Stimulated activated naive CD8-positive, alpha-beta T cell treated with anti-CD3 and anti-CD28 coated beads, Interleukin-15, Interleukin-2, amounts not matched to agents 100 ng/mL and 50 ng/mL, for 24 hours (primary cell): ENCODE measurements around the gene MOV10.

Experiments
- H3K27ac Mint-ChIP-seq: one replicate; pipeline ENCODE4 v1.8.0; 2021; ENCODE audit warnings: mild to moderate bottlenecking, mixed read lengths
- H3K27me3 Mint-ChIP-seq: one replicate; pipeline ENCODE4 v1.8.0; 2021; ENCODE audit warnings: mixed read lengths
- H3K36me3 Mint-ChIP-seq: one replicate; pipeline ENCODE4 v1.8.0; 2021; ENCODE audit warnings: low read depth, mixed read lengths
- H3K4me1 Mint-ChIP-seq: one replicate; pipeline ENCODE4 v1.8.0; 2021; ENCODE audit warnings: low read depth, mixed read lengths
- H3K4me3 Mint-ChIP-seq: one replicate; pipeline ENCODE4 v1.8.0; 2021; ENCODE audit warnings: mild to moderate bottlenecking, mixed read lengths
- H3K9me3 Mint-ChIP-seq: one replicate; pipeline ENCODE4 v1.8.0; 2021; ENCODE audit warnings: mixed read lengths

Gene MOV10

DNA sequence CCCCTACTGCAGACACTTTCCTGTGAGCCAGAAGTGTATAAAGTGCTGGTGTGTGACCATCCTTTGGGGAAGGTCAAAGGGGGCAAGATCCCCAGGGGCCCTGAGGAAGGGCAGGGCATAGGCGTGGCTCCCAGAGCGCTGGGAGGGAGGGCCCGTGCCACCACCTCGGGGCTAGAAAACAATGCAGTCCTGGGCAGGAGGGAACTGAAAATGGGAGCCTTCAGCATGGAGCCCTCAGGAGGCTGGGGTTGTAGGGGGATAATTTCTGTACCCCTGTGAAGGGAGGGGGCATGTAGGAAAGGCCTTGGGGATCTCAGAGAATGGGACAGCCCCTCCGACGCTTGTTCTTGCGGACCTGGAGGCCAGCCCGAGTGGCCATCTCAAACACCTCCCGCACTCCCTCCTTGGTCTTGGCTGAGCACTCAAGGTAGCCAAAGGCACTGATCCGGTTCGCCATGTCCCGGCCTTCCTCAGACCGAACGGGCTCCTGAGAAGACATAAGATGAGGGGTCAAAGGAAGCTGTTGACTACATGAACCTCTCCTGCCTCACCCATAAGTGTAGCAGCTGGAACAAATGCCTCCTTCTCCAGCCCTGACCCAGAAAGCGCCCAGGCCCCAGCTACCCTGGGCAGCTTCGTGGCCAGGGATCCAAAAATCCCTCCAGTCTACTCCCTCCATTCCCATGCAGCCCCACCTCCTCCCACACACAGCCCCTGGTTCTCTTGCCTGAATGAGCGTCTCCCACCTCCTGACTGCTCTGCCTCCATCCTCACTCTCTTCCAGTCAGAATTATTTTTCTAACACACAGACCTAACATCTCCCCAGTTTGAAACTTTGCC is 27.0 kb downstream of the MOV10 start:
- Mint-ChIP-seq H3K27me3 (no peaks in the 10 kb centered on the region), H3K4me1 (peaks cover 70% of the 10 kb centered on the region), H3K9me3 (no peaks in the 10 kb centered on the region), H3K4me3 (peak overlapping the region; percentile 66), H3K27ac (peak overlapping the region; percentile 90), H3K36me3 (peaks cover 26% of the 10 kb centered on the region)

DNA sequence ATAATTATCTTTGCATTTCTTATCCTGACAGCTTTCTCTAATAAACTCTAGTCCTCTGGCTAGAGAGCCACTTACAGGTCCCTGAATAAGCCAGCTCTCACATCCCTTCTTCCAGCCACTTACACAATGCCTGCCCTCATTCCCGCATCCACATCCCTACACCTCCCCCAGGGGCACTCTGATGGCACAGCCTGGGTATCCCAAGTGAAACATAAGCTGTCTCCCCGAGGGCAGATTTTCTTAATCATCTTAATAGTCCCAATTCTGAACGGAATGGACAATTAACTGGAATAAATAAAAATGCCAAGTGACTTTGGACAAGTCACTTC is 27.6 kb downstream of the MOV10 start:
- Mint-ChIP-seq H3K27me3 (no peaks in the 10 kb centered on the region), H3K36me3 (peaks cover 26% of the 10 kb centered on the region), H3K4me3 (no peak overlapping the region), H3K9me3 (no peaks in the 10 kb centered on the region), H3K27ac (peak overlapping the region; percentile 90), H3K4me1 (peaks cover 71% of the 10 kb centered on the region)

GRCh38 chr1:112702420-112703261 is 28.2 kb downstream of the MOV10 start:
- no peak overlapping the region for H3K4me3 Mint-ChIP-seq
- peaks cover 2% of the 10 kb centered on the region for H3K27me3 Mint-ChIP-seq
- peaks cover 26% of the 10 kb centered on the region for H3K36me3 Mint-ChIP-seq
- H3K9me3 Mint-ChIP-seq = no peaks in the 10 kb centered on the region
- H3K4me1 Mint-ChIP-seq = peaks cover 73% of the 10 kb centered on the region
- peak overlapping the region; percentile 90 for H3K27ac Mint-ChIP-seq

- Mint-ChIP-seq H3K27me3 (peaks cover 12% of the 10 kb centered on the region), H3K4me3 (no peak overlapping the region), H3K4me1 (peaks cover 78% of the 10 kb centered on the region), H3K9me3 (no peaks in the 10 kb centered on the region), H3K27ac (no peak overlapping the region), H3K36me3 (peaks cover 26% of the 10 kb centered on the region)
These were observed 29.2 kb downstream of the MOV10 start for GRCh38 chr1:112703706-112704105.

DNA sequence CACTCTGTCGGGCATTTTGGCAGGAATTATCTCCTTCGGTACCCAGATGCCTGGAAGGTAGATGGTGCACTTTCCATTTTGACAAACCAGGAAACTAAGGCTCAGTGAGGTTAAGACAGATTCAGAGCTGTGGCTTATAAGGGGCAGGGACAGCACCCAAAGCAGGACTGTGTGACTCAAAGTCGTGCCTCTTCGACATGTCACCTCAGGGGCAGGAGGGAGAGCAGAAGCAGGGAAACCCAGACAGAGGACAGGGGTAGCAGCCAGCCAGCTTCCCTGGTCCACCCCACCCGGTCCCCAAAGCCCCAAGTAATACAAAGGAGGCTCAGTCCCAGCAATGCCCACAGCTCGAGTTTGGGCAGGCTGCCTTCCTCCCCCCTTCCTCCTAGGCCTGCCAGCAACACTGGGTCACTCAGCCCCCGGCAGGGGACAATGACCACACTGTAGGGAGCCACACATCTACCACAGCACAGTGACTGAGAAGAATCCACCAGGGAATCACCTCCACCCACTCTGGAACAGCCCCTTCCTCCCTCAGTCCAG is 30.0 kb downstream of the MOV10 start:
- Mint-ChIP-seq H3K36me3 (peaks cover 23% of the 10 kb centered on the region), H3K4me1 (peaks cover 75% of the 10 kb centered on the region), H3K9me3 (no peaks in the 10 kb centered on the region), H3K4me3 (peak overlapping the region; percentile 73), H3K27ac (peak overlapping the region; percentile 83), H3K27me3 (peaks cover 12% of the 10 kb centered on the region)

- Mint-ChIP-seq H3K27ac (peak overlapping the region; percentile 83), H3K4me3 (peak overlapping the region; percentile 73), H3K36me3 (peaks cover 17% of the 10 kb centered on the region), H3K27me3 (peaks cover 12% of the 10 kb centered on the region), H3K4me1 (peaks cover 75% of the 10 kb centered on the region), H3K9me3 (no peaks in the 10 kb centered on the region)
These were observed 30.6 kb downstream of the MOV10 start for GRCh38 chr1:112704934-112705627.

GRCh38 chr1:112706505-112707220 is 32.2 kb downstream of the MOV10 start, which contains the start of gene RHOC:
TSS of gene RHOC (minus strand) at chr1:112707127. CDS start at chr1:112703799, 3,328 bp downstream.
- Mint-ChIP-seq H3K27me3 (peaks cover 12% of the 10 kb centered on the region), H3K36me3 (peaks cover 10% of the 10 kb centered on the region), H3K4me1 (peaks cover 59% of the 10 kb centered on the region), H3K4me3 (peak within 1 kb of the TSS; percentile 78), H3K9me3 (no peaks in the 10 kb centered on the region), H3K27ac (no peak within 1 kb of the TSS)

GRCh38 chr1:112707221-112708001 is 33.0 kb downstream of the MOV10 start:
- Mint-ChIP-seq H3K9me3 (no peaks in the 10 kb centered on the region), H3K36me3 (peaks cover 4% of the 10 kb centered on the region), H3K4me3 (peak overlapping the region; percentile 78), H3K27ac (no peak overlapping the region), H3K4me1 (peaks cover 52% of the 10 kb centered on the region), H3K27me3 (peaks cover 12% of the 10 kb centered on the region)

DNA sequence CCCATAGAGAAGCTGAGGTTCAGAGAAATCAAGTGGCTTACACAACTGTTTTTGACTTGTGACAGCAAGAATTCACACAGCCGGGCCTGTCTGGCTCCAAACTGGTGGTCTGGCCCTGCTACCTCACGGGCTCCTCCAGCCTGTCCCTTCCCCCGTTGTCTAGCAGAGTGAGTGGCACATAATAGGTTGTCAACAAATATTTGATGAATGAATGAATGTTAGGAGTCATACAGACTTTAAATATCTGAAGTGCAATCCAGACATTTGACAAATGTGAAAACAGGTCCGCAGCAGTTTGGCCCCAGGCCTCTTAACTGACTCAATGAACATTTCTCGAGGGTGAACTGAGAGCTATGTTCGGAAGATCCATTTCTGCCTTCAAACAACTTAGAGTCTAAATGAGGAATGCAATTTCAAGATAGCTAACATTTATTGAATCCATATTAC is 33.6 kb downstream of the MOV10 start:
- peaks cover 3% of the 10 kb centered on the region for H3K36me3 Mint-ChIP-seq
- no peak overlapping the region for H3K27ac Mint-ChIP-seq
- no peaks in the 10 kb centered on the region for H3K9me3 Mint-ChIP-seq
- peaks cover 14% of the 10 kb centered on the region for H3K27me3 Mint-ChIP-seq
- H3K4me3 Mint-ChIP-seq = peak overlapping the region; percentile 78
- H3K4me1 Mint-ChIP-seq = peaks cover 48% of the 10 kb centered on the region

DNA sequence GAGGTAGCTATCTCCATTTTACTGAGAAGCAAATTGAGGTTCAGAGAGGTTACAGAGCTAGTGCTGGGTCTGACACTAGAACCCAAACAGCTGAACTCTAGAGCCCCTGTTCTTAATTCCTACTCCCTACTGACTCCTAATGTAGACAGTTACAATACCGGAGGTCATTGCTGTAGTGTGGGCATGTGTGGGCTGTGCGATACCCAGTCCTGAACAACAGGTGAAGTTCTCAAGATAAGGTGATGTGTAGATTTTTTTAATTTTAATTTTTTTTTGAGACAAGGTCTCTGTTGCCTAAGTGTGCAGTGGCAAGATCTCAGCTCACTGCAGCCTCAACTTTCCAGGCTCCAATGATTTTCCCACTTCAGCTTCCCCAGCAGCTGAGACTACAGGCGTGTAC is 34.0 kb downstream of the MOV10 start:
- Mint-ChIP-seq H3K27ac (no peak overlapping the region), H3K9me3 (no peaks in the 10 kb centered on the region), H3K4me1 (peaks cover 46% of the 10 kb centered on the region), H3K36me3 (no peaks in the 10 kb centered on the region), H3K27me3 (peaks cover 18% of the 10 kb centered on the region), H3K4me3 (no peak overlapping the region)

DNA sequence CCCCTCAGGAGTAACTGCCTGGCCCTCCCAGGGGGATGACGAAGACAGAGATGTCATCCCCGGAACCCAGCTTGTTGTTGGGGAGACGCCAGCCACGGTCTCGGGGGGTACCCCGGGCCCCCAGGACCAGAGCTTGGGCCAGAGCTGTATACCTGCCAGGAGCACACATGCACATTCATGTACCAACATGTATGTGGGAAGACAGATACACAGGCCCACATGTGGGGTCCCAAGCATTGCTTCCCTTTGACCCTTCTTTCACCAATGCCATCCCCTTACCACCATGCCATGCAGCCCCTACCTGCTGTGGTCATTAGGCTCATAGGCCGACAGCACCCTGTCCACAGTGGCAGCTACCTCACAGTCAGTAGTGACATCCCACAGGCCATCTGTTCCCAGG is 35.7 kb downstream of the MOV10 start:
- peaks cover 24% of the 10 kb centered on the region for H3K27me3 Mint-ChIP-seq
- no peak overlapping the region for H3K27ac Mint-ChIP-seq
- H3K4me3 Mint-ChIP-seq = no peak overlapping the region
- no peaks in the 10 kb centered on the region for H3K36me3 Mint-ChIP-seq
- H3K4me1 Mint-ChIP-seq = peaks cover 41% of the 10 kb centered on the region
- H3K9me3 Mint-ChIP-seq = no peaks in the 10 kb centered on the region

DNA sequence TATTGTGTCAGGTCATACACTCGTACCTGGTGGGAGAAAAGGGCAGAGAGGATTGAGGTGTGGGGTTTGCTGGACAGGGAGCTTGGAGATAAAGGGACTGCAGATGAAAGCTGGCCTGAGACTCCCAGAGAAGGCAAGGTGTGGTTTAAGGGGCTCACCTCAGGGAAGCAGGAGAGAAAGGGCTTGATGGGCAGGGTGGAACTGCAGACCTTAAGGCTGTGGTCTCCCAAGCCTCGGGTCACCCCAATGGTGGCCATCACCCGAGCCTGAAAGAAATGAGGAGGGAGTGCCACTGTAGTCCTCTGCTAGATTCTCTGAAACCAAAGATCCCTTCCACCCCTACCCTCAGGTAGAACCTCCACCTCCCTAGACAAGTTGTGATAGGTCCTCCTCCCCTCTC is 36.1 kb downstream of the MOV10 start:
- Mint-ChIP-seq H3K36me3 (no peaks in the 10 kb centered on the region), H3K9me3 (no peaks in the 10 kb centered on the region), H3K4me3 (no peak overlapping the region), H3K27me3 (peaks cover 24% of the 10 kb centered on the region), H3K4me1 (peaks cover 39% of the 10 kb centered on the region), H3K27ac (no peak overlapping the region)

GRCh38 chr1:112711041-112711440 is 36.6 kb downstream of the MOV10 start:
- no peak overlapping the region for H3K27ac Mint-ChIP-seq

More at GRCh38 chr1:112711041-112711440, 36.6 kb downstream of the MOV10 start:
- Mint-ChIP-seq H3K4me3 (no peak overlapping the region), H3K36me3 (no peaks in the 10 kb centered on the region), H3K4me1 (peaks cover 39% of the 10 kb centered on the region), H3K9me3 (no peaks in the 10 kb centered on the region), H3K27me3 (peaks cover 24% of the 10 kb centered on the region)
